Heart right ventricle (tissue), 16 donors: ENCODE data around the gene TLE1. TPM values are rescaled to one million over a fixed set of nuclear protein-coding genes. Genes with fewer than 3 reads are reported as not detected.
"Not testable (repeated sequence)": the region's sequence is repeated elsewhere in the genome, so short reads cannot be mapped to it uniquely, and the experiment has no call there.

Experiments used
- ATAC-seq, 8 donors: fragments of 200-7000 bp; cut with Tn5 transposase; one replicate each; pipeline ENCODE4 v1.9.1; 2020; ENCODE audit warnings: mild to moderate bottlenecking in 8 of 8, moderate library complexity in 8 of 8, moderate number of reproducible peaks in 1 of 8
- DNase-seq, 2 donors: peaks; one replicate each; pipeline ENCODE4 v3.0.0-alpha.2; 2020
- H3K27ac ChIP-seq, 10 donors: fragments of 200-600 bp; sonication (generic) in 2 of 10; one replicate each; pipeline versions ENCODE4 v1.5.0 to v1.8.0; 2020 to 2022; ENCODE audit warnings: mild to moderate bottlenecking in 3 of 10
- H3K27me3 ChIP-seq, 7 donors: fragments of 200-600 bp; one replicate each; pipeline ENCODE4 v1.8.0; 2021 to 2022; ENCODE audit warnings: mild to moderate bottlenecking in 2 of 7
- H3K36me3 ChIP-seq, 9 donors: fragments of 200-600 bp; sonication (generic) in 1 of 9; one replicate each; pipeline versions ENCODE4 v1.5.0 to v1.8.0; 2020 to 2022; ENCODE audit warnings: mild to moderate bottlenecking in 2 of 9
- H3K4me1 ChIP-seq, 9 donors: fragments of 200-600 bp; sonication (generic) in 1 of 9; one replicate each; pipeline versions ENCODE4 v1.5.0 to v1.8.0; 2020 to 2022; ENCODE audit warnings: mild to moderate bottlenecking in 4 of 9
- H3K4me3 ChIP-seq, 10 donors: fragments of 200-600 bp; sonication (generic) in 2 of 10; one replicate each; pipeline versions ENCODE4 v1.5.0 to v1.8.0; 2020 to 2022; ENCODE audit warnings: mild to moderate bottlenecking in 7 of 10, moderate library complexity in 2 of 10
- H3K9me3 ChIP-seq, 11 donors: fragments of 200-600 bp in 10 of 11; sonication (generic) in 2 of 11; one replicate each; pipeline versions ENCODE4 v1.5.0 to v1.8.0; 2013 to 2022; ENCODE audit warnings: mild to moderate bottlenecking in 2 of 11, control low read depth in 1 of 11, moderate library complexity in 1 of 11
- WGBS, 2 donors: extraction: QIAGEN DNeasy Blood & Tissue Kit; methylation state at CpG; one replicate each; pipeline ENCODE4 v1.1.7; 2013; ENCODE audit warnings: inconsistent platforms in 1 of 2; 5-methylcytosine and 5-hydroxymethylcytosine counted together
- intact Hi-C, 10 donors: fragments of 100-400 bp; cut with DNase I; formaldehyde crosslinking; loops; one replicate each; pipeline versions ENCODE4 v1.11.1 to v1.14.2; 2022
- polyA plus RNA-seq, 2 donors: library from polyadenylated mRNA; stranded (reverse); fragments of 200-250 nt; gene quantifications; one replicate each; pipeline ENCODE4 v1.2.3, GENCODE V29; 2013
- total RNA-seq, 10 donors: library from RNA; stranded (reverse); fragmentation: NEBNext Ultra II Directional in 3 of 10; extraction: Animal tissue kit (Norgen Biotek cat#: 25700) in 3 of 10; gene quantifications; one replicate each; pipeline versions ENCODE4 v1.2.1 to v1.2.4, GENCODE V29; 2021 to 2023
- TF ChIP-seq, protein P1 (sequence below), 9 donors: fragments of 200-600 bp; sonication (generic) in 2 of 9; IDR thresholded peaks; one replicate each; pipeline versions ENCODE4 v1.5.0 to v1.8.0; 2021 to 2022; ENCODE audit warnings: antibody characterized with exemption in 9 of 9, mild to moderate bottlenecking in 5 of 9, moderate library complexity in 1 of 9
- donor health status: Arrhythmogenic right ventricular cardiomyopathy.
- donor health status: ischemic (EF 13 %, LVEDD 7.1; RV severe dilation, severe dysfunction).
- donor health status: healthy with polysubstance abuse.
- donor health status: DM: no; HTN: yes; CAD: no.
- donor health status: DM: no; HTN: no; CAD: no.
- donor health status: ischemic (EF 25% LVEDD 6.9; RV normal size, moderate dysfunction).
- donor health status: ischemic (EF 25% LVEDD 5.7; RV mildly dilated, moderate dysfunction).
- donor health status: healthy.
- donor health status: DM: yes; HTN: yes; CAD: no.
- donor health status: Ischemic cardiomyopathy.
- donor health status: ischemic (EF 35%, LVEDD 5.7; RV mildly dilated, moderate dysfunction).
- donor health status: nonischemic (EF 11% LVEDD 7.7; RV severe dilation, severe dysfunction).
- donor health status: DM: yes; HTN: yes; CAD: no.
- donor health status: PGD.
- donor health status: ischemic (EF 29% LVEDD 5.4; RV normal size, mild dysfunction).
- donor health status: nonischemic (EF 23%, LVEDD 6.1; RV moderate dilation, normal function).

TLE1 gene
- total and polyA plus RNA-seq, 12 donors: 7.9 to 15.2 (median 11.0) TPM

DNA sequence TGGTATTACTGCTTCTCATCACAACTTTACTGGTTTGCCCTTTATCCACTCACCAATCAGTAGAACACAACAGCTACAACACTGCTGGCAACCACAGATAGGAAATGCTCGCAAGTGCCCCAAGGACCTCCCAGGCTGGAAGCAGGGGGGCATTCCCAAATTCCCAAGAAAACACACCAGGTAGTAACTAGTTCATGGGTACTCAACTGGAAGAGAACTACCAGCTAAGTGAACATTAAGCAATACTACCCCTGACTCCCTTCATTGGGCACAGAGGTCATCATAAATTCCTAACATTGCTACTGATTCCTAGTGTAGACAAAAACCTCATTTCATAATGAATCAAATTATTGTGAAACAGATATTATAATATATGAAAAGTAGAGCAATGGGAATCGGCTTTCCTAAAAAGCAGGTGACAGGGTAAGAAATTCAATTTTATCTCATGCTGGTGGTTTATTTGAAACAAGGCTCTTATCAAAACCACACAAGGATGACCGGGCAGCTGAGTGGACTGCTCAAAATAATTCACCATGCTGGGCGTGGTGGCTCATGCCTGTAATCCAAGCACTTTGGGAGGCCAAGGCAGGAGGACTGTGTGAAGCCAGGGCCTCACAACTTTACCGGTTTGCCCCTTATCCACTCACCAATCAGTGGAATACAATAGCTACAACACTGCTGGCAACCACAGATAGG, 81.6 kb downstream of the TLE1 start:
- H3K36me3 ChIP-seq: peaks cover 0 to 72% (median 4%) of the 10 kb centered on the region in 9 donors
- no peak overlapping the region for H3K4me3 ChIP-seq
- DNase-seq: no peak
- no peaks in the 10 kb centered on the region for H3K27me3 ChIP-seq
- H3K4me1 ChIP-seq: peaks cover 3 to 26% (median 12%) of the 10 kb centered on the region in 9 donors
- 74 to 83% methylated on average over 5 of the region's 5 CpGs for WGBS, 2 donors
- H3K27ac ChIP-seq: no peak overlapping the region
- ATAC-seq: no peak
- intact Hi-C loops: loop anchor here in 1 of 10 donors (10.0 kb wide), 1 partner anchor 233 kb away; no protein-coding TSS in a partner anchor
- H3K9me3 ChIP-seq: no peaks in the 10 kb centered on the region
- TF ChIP-seq, protein P1, sequence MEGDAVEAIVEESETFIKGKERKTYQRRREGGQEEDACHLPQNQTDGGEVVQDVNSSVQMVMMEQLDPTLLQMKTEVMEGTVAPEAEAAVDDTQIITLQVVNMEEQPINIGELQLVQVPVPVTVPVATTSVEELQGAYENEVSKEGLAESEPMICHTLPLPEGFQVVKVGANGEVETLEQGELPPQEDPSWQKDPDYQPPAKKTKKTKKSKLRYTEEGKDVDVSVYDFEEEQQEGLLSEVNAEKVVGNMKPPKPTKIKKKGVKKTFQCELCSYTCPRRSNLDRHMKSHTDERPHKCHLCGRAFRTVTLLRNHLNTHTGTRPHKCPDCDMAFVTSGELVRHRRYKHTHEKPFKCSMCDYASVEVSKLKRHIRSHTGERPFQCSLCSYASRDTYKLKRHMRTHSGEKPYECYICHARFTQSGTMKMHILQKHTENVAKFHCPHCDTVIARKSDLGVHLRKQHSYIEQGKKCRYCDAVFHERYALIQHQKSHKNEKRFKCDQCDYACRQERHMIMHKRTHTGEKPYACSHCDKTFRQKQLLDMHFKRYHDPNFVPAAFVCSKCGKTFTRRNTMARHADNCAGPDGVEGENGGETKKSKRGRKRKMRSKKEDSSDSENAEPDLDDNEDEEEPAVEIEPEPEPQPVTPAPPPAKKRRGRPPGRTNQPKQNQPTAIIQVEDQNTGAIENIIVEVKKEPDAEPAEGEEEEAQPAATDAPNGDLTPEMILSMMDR (IDR thresholded peaks at IDR 0.05): no peak

DNA sequence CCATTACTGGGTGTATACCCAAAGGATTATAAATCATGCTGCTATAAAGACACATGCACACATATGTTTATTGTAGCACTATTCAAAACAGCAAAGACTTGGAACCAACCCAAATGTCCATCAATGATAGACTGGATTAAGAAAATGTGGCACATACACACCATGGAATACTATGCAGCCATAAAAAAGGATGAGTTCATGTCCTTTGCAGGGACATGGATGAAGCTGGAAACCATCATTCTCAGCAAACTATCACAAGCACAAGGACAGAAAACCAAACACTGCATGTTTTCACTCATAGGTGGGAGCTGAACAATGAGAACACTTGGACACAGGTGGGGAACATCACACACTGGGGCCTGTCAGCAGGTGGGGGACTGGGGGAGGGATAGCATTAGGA, 83.1 kb downstream of the TLE1 start:
- H3K4me1 ChIP-seq: peaks cover 3 to 35% (median 17%) of the 10 kb centered on the region in 9 donors
- H3K27me3 ChIP-seq, H3K27ac ChIP-seq, DNase-seq, ATAC-seq, H3K9me3 ChIP-seq, H3K4me3 ChIP-seq: not testable (repeated sequence)
- peaks cover 0 to 65% (median 0%) of the 10 kb centered on the region in 9 donors for H3K36me3 ChIP-seq
- intact Hi-C loops: loop anchor here in 1 of 10 donors (10.0 kb wide), 1 partner anchor 231 kb away; no protein-coding TSS in a partner anchor

DNA sequence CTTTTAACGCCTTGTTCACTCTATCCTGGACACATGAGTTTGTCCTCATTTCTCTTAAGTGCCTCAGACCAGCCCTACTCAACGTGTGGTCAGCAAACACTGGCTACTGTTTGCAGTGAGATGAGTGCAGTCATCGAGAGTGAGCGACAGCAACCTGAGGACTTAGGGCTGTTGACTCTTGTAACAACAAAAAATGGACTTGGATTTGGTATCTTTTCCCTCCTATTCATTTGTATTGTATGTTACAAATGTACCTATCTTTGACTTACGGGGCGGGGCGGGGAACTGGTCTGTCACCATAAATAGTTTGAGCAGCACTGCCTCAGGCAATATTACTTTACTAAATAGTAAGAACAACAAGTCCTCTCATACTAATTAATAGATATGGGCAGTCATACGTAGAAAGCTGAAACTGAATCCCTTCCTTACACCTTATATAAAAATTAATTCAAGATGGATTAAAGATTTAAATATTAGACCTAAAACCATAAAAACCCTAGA, 84.1 kb downstream of the TLE1 start:
- no peaks in the 10 kb centered on the region for H3K9me3 ChIP-seq
- H3K27ac ChIP-seq: no peak overlapping the region
- H3K36me3 ChIP-seq: peaks cover 0 to 63% (median 0%) of the 10 kb centered on the region in 9 donors
- DNase-seq: no peak
- H3K4me3 ChIP-seq: no peak overlapping the region
- intact Hi-C loops: loop anchor here in 1 of 10 donors (10.0 kb wide), 1 partner anchor 230 kb away; no protein-coding TSS in a partner anchor
- no peak for ATAC-seq
- no peaks in the 10 kb centered on the region for H3K27me3 ChIP-seq
- TF ChIP-seq, protein P1 (IDR thresholded peaks at IDR 0.05): no peak
- peaks cover 3 to 37% (median 14%) of the 10 kb centered on the region in 9 donors for H3K4me1 ChIP-seq
- 88 to 94% methylated on average over 8 of the region's 8 CpGs for WGBS, 2 donors

DNA sequence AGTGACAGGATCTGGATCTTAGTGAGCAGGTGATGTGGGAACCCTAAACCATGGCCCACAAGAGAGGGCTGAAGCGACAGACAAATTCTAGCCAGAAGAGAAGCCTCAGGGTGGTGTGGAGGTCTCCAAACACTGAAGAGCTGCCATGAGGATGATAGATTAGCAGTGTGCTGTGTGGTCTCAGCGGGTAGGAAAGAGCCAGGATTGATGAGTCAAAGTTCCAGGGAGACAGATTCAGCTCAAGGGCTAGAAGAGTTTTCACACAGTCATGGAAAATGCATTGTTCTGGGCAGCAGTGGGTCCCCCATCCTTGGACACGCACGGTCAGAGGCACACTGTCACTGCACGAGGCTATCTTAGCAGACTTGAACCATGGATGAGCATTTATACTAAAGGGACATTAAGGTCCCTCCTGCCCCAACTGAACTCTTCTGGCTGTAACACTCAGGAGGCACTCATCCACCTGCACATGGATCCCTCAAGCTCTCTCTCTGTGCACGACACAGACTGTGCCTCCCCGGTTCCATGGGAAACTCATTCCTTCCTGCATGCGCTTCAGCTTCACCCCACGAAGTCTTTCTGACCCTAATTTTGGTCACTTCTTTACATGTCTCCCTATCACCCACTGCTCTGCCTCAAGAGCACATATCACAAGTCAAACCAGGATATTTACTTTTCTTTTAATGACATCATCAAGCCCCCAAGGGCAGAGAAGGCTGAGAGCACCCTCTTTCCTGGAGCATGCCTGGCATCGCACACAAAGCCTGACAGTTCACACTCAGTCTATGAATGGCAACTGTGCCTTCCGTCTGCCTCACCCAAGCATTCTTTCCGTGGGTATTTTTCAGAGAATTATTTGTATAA, 84.8 kb downstream of the TLE1 start:
- Histone ChIP-seq H3K36me3 (peaks cover 0 to 57% (median 0%) of the 10 kb centered on the region in 9 donors), H3K4me3 (no peak overlapping the region), H3K4me1 (peaks cover 0 to 37% (median 9%) of the 10 kb centered on the region in 9 donors), H3K9me3 (no peaks in the 10 kb centered on the region), H3K27me3 (no peaks in the 10 kb centered on the region), H3K27ac (no peak overlapping the region)
- DNase-seq (no peak), ATAC-seq (no peak)
- WGBS, 2 donors: 86 to 93% methylated on average over 12 of the region's 12 CpGs
- TF ChIP-seq, protein P1 (IDR thresholded peaks at IDR 0.05): no peak
- intact Hi-C loops: loop anchor here in 1 of 10 donors (5.0 to 10.0 kb wide), 2 partner anchors 83 to 230 kb away; partner anchors contain the start of gene TLE1
